Lower lobe of right lung (tissue), 2 donors: ENCODE measurements around the gene SPTB. TPM values are rescaled to one million over a fixed set of nuclear protein-coding genes. Genes with fewer than 3 reads are reported as not detected.
A peak's percentile ranks its signal among the peaks of the same experiment; 100 is the strongest.

Experiments used
- ATAC-seq, 2 donors: fragments of 200-7000 bp; cut with Tn5 transposase; one replicate each; pipeline ENCODE4 v1.9.1; 2020 to 2022; ENCODE audit warnings: mild to moderate bottlenecking in 2 of 2, moderate library complexity in 2 of 2
- DNase-seq: peaks from one replicate; pipeline ENCODE4 v3.0.0-alpha.2; 2020
- H3K27ac ChIP-seq: fragments of 200-600 bp; one replicate; pipeline ENCODE4 v1.8.0; 2022
- H3K27me3 ChIP-seq: fragments of 200-600 bp; one replicate; pipeline ENCODE4 v1.8.0; 2022; ENCODE audit warnings: low read depth
- H3K36me3 ChIP-seq: fragments of 200-600 bp; one replicate; pipeline ENCODE4 v1.8.0; 2022; ENCODE audit warnings: mild to moderate bottlenecking
- H3K4me1 ChIP-seq: fragments of 200-600 bp; one replicate; pipeline ENCODE4 v1.8.0; 2022
- H3K4me3 ChIP-seq: fragments of 200-600 bp; one replicate; pipeline ENCODE4 v1.8.0; 2022; ENCODE audit warnings: mild to moderate bottlenecking
- H3K9me3 ChIP-seq: fragments of 200-600 bp; one replicate; pipeline ENCODE4 v1.8.0; 2022
- intact Hi-C: fragments of 100-400 bp; cut with DNase I; formaldehyde crosslinking; loops from one replicate; pipeline ENCODE4 v1.11.0; 2022
- total RNA-seq: library from RNA; stranded (reverse); fragmentation: NEBNext Ultra II Directional; extraction: Animal tissue kit (Norgen Biotek cat#: 25700); gene quantifications from one replicate; pipeline ENCODE4 v1.2.1, GENCODE V29; 2021
- TF ChIP-seq, protein P1 (sequence below): fragments of 200-600 bp; IDR thresholded peaks from one replicate; pipeline ENCODE4 v1.8.0; 2022; ENCODE audit warnings: antibody characterized with exemption, mild to moderate bottlenecking
- donor health status: DM: no; HTN: yes; CAD: no; lungs with severe emphysema.

SPTB gene
- total RNA-seq, 1 donor from 2014 or later: 2.5 TPM

DNA sequence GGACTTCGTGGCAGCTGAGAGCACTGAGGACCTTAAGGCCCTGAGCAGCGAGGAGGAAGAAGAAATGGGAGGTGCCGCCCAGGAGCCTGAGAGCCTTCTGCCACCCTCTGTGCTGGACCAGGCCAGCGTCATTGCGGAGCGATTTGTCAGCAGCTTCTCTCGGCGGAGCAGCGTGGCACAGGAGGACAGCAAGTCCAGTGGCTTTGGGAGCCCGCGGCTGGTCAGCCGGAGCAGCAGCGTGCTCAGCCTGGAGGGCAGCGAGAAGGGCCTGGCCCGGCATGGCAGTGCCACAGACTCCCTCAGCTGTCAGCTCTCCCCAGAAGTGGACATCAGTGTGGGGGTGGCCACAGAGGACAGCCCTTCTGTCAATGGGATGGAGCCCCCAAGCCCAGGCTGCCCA is 138.5 kb downstream of the SPTB start:
- H3K27ac ChIP-seq: no peak overlapping the region
- peaks cover 77% of the 10 kb centered on the region for H3K36me3 ChIP-seq
- DNase-seq: no peak
- H3K27me3 ChIP-seq: no peaks in the 10 kb centered on the region
- ATAC-seq: no peak
- TF ChIP-seq, protein P1, sequence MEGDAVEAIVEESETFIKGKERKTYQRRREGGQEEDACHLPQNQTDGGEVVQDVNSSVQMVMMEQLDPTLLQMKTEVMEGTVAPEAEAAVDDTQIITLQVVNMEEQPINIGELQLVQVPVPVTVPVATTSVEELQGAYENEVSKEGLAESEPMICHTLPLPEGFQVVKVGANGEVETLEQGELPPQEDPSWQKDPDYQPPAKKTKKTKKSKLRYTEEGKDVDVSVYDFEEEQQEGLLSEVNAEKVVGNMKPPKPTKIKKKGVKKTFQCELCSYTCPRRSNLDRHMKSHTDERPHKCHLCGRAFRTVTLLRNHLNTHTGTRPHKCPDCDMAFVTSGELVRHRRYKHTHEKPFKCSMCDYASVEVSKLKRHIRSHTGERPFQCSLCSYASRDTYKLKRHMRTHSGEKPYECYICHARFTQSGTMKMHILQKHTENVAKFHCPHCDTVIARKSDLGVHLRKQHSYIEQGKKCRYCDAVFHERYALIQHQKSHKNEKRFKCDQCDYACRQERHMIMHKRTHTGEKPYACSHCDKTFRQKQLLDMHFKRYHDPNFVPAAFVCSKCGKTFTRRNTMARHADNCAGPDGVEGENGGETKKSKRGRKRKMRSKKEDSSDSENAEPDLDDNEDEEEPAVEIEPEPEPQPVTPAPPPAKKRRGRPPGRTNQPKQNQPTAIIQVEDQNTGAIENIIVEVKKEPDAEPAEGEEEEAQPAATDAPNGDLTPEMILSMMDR: no peak
- H3K4me3 ChIP-seq: no peak overlapping the region
- H3K9me3 ChIP-seq: no peaks in the 10 kb centered on the region
- H3K4me1 ChIP-seq: peaks cover 9% of the 10 kb centered on the region
- intact Hi-C loops: no loop called here

DNA sequence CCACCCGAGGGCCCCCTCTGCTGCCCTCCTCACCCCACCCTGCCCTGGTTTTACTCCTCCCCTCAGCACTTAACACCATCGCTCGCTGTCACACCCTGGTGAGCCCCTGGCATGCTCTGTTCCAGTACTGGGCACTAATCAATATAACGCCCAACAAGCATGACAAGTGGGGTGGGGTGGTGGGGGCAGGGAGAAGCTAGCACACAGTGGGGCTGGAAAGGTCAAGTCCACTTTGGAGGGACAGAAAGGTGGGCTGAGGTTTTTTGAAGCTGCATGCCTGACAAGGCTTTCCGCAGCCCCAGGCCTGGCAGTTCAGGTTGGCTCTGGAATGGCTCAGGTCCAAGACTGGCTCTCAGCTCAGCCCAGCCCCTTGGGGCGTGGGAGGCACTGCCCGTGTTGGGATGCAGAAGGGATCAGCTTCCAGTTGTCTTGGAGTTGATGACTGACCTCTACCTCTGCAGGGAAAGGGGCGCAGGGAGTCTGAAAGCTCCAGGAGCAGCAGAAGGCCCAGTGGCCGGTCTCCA is 141.4 kb downstream of the SPTB start:
- TF ChIP-seq, protein P1: no peak
- Histone ChIP-seq H3K4me3 (no peak overlapping the region), H3K36me3 (peaks cover 87% of the 10 kb centered on the region), H3K27ac (no peak overlapping the region), H3K27me3 (no peaks in the 10 kb centered on the region), H3K4me1 (peaks cover 5% of the 10 kb centered on the region), H3K9me3 (no peaks in the 10 kb centered on the region)
- no peak for DNase-seq
- no peak for ATAC-seq
- intact Hi-C loops: no loop called here

DNA sequence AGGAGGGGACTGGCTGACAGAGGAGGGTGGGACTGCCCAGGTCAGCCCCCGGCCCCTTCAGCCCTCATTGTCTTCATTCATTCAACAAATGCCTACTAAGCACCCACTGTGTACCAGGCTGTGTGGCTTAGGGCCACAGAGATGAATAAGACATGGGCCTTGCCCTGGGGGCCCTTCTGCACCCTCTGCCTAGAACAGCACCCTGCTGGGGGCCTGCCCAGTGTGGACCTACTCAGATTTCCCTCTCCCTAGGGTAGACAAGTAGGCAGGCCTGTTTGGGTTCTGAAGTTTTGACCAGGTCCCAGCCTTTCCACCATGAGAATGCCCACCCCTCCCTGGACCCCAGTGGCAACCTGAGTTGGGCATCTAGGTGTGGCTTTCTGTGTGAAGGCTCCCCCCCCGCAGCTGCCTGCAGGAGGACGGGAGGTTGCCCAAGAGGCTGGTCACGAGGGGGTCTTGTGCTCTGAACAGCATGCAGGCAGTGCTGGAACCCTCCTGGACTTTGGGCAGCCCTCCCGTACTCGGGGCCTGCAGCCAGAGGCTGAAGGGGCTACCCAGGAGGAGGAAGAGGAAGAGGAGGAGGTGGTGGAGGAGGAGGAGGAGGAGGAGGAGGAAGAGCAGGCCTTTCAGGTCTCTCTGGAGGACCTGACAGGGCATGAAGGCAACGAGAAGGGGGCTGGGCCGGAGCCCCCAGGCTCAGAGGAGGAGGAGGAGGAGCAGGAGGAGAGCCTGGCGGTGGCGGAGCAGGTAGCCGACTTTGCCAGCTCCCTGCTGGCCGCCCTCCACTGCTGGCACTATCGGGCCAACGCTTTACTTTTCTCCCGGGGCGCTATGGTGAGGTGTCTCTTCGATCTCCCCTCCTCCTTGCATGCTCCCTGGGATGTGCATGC is 142.1 kb downstream of the SPTB start:
- DNase-seq (peak; percentile 18), ATAC-seq (no peak)
- peaks cover 87% of the 10 kb centered on the region for H3K36me3 ChIP-seq
- H3K9me3 ChIP-seq: no peaks in the 10 kb centered on the region
- H3K27ac ChIP-seq: no peak overlapping the region
- no peaks in the 10 kb centered on the region for H3K27me3 ChIP-seq
- intact Hi-C loops: no loop called here
- TF ChIP-seq, protein P1: no peak
- H3K4me3 ChIP-seq: no peak overlapping the region
- peaks cover 5% of the 10 kb centered on the region for H3K4me1 ChIP-seq

DNA sequence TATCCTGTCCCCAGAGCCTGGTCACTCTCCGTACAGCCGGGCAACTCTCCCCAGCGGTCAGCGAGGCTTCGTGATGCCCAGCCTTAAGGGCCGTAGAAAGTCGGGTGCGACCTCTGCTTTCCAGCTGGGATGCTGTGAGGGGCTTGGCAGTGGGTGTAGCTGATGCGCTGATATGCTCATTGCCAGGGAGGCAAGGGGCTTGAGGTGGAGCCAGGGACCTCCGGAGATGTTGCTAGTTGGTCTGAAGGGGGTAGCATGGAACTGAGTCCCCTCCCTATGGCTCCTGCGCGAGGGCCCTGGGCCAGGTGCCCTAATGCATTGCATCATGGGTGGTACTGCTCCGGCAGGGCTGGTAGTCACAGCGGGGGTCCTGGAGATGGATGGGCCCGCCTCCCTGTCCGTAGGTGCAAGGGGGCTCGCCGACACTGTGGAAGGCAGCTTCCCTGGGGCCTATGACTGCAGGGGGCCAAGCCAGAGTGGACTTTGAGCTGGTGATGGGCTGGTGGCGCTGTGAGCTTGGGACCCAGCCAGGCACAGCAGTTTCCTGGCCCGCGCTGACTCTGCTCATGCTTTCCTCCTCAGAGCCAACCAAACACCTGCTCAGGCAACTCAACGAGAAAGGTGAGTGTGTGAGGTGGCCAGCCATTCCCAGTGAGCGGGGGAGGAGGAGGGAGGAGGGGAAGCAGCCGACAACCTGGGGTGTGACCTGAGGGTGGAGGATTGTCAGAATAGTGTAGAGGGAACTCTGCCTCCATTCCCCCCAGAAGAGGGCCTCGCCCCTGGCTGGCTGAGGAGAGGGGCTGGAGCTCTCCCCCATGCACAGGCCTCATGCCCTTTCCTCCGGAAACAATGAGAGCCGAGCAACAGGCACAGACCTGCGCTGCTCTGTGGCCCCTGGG is 143.2 kb downstream of the SPTB start:
- Histone ChIP-seq H3K4me1 (peaks cover 5% of the 10 kb centered on the region), H3K36me3 (peaks cover 87% of the 10 kb centered on the region), H3K9me3 (no peaks in the 10 kb centered on the region), H3K27ac (no peak overlapping the region), H3K4me3 (no peak overlapping the region), H3K27me3 (no peaks in the 10 kb centered on the region)
- TF ChIP-seq, protein P1: no peak
- ATAC-seq: no peak
- DNase-seq: peak; percentile 40
- intact Hi-C loops: no loop called here

DNA sequence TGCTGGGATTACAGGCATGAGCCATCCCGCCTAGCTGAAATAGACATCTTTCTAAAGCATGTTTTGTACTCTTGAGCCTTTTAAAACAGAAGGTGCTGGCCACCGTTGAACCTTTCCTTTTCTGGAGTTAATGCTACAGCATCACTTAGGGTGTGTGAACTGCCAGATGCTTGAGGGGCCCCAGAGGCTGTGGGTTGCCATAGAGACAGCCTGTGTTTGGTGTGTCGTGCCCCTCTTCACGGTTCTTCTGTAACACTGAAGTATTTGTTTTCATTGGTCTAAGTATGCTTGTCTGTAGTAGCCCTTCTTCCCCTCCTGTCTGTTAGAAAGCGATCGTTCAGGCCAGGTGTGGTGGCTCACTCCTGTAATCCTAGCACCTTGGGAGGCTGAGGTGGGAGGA is 144.7 kb downstream of the SPTB start:
- H3K36me3 ChIP-seq: peaks cover 87% of the 10 kb centered on the region
- H3K27me3 ChIP-seq: no peaks in the 10 kb centered on the region
- TF ChIP-seq, protein P1: no peak
- intact Hi-C loops: no loop called here
- no peaks in the 10 kb centered on the region for H3K9me3 ChIP-seq
- H3K4me1 ChIP-seq: peaks cover 5% of the 10 kb centered on the region
- DNase-seq (peak; percentile 48), ATAC-seq (peak; percentile 56 to 70)
- H3K27ac ChIP-seq: no peak overlapping the region
- H3K4me3 ChIP-seq: no peak overlapping the region
